ENCODE measurements around the gene FOXF2. TPM values are rescaled to one million over a fixed set of nuclear protein-coding genes. Genes with fewer than 3 reads are reported as not detected.

FOXF2 gene
- total and polyA plus RNA-seq, 2 donors (not counting 1 experiment from before 2014, with no cell fraction given) = not detected

DNA sequence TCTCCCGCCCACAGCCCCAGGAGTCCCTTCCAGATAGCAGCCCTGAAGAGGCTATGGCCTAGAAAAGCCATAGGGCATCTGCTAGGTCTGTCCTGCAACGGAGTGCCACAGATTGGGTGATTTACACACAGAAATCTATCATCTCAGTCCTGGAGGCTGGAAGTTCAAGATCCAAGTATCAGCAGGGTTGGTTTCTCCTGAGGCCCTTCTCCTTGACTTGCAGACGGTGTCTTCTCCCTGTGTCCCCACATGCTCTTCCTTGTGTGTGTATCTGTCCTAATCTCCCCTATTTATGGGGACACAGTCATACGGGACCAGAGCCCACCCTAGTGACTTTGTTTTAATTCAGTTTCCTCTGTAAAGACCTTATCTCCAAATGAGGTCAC, 15.3 kb downstream of the FOXF2 start:
- 97% methylated on average over 3 of the region's 4 CpGs for WGBS (ENCODE audit: insufficient coverage)
- Mint-ChIP-seq H3K4me1 (no peaks in the 10 kb centered on the region), H3K9me3 (ENCODE audit: insufficient read depth) (no peaks in the 10 kb centered on the region), H3K27me3 (peaks cover 19% of the 10 kb centered on the region), H3K27ac (no peak overlapping the region), H3K4me3 (no peak overlapping the region)
- POLR2A ChIA-PET = no interaction called here
- TF ChIP-seq EZH2 (IDR thresholded peaks at IDR 0.05; ENCODE audit: borderline replicate concordance, insufficient read depth, low read depth, low read length, poor library complexity, severe bottlenecking) = no peak
- TF ChIP-seq, protein P1, sequence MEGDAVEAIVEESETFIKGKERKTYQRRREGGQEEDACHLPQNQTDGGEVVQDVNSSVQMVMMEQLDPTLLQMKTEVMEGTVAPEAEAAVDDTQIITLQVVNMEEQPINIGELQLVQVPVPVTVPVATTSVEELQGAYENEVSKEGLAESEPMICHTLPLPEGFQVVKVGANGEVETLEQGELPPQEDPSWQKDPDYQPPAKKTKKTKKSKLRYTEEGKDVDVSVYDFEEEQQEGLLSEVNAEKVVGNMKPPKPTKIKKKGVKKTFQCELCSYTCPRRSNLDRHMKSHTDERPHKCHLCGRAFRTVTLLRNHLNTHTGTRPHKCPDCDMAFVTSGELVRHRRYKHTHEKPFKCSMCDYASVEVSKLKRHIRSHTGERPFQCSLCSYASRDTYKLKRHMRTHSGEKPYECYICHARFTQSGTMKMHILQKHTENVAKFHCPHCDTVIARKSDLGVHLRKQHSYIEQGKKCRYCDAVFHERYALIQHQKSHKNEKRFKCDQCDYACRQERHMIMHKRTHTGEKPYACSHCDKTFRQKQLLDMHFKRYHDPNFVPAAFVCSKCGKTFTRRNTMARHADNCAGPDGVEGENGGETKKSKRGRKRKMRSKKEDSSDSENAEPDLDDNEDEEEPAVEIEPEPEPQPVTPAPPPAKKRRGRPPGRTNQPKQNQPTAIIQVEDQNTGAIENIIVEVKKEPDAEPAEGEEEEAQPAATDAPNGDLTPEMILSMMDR (IDR thresholded peaks at IDR 0.05) = no peak
- intact Hi-C loops (cut with micrococcal nuclease) = no loop called here
- Histone ChIP-seq H3K4me1 (ENCODE audit: control insufficient read depth in 2 of 2, insufficient read depth in 2 of 2, low read length in 2 of 2) (no peaks in the 10 kb centered on the region), H2AFZ (ENCODE audit: insufficient read depth, low read depth, low read length, poor library complexity, severe bottlenecking) (no peak overlapping the region), H3K9me3 (ENCODE audit: control extremely low read depth in 1 of 3, control insufficient read depth in 2 of 3, insufficient read depth in 1 of 3, low read length in 2 of 3) (peaks cover 0 to 3% (median 0%) of the 10 kb centered on the region in 3 donors), H3K79me2 (ENCODE audit: control insufficient read depth, insufficient read depth, low read length) (no peaks in the 10 kb centered on the region), H3K27me3 (replicated peaks in 1 of 4; ENCODE audit: control extremely low read depth in 1 of 4, control insufficient read depth in 3 of 4, insufficient read depth in 4 of 4, low read length in 3 of 4) (peaks cover 0 to 15% (median 3%) of the 10 kb centered on the region in 4 experiments), H3K27ac (ENCODE audit: low read length in 2 of 2) (no peak overlapping the region), H4K20me1 (ENCODE audit: control insufficient read depth, insufficient read depth, low read length, poor library complexity, severe bottlenecking) (no peaks in the 10 kb centered on the region), H3K4me3 (ENCODE audit: control extremely low read depth in 1 of 5, extremely low read depth in 1 of 5, insufficient read depth in 1 of 5, low read depth in 2 of 5, low read length in 4 of 5) (no peak overlapping the region), H3K9ac (ENCODE audit: low read length) (no peak overlapping the region), H3K36me3 (replicated peaks in 1 of 2; ENCODE audit: control extremely low read depth in 1 of 2, control insufficient read depth in 1 of 2, extremely low read depth in 1 of 2, insufficient read depth in 2 of 2, low read length in 1 of 2) (no peaks in the 10 kb centered on the region), H3K4me2 (replicated peaks; ENCODE audit: low read depth, low read length, poor library complexity, severe bottlenecking) (no peak overlapping the region)
- CTCF ChIA-PET = interaction anchor here (2.8 kb wide), 1 partner anchor 8 kb away, joined by 11 read pairs; no protein-coding TSS in a partner anchor
- ATAC-seq (ENCODE audit: low read depth) = no peak
- DNase-seq = no peak

DNA sequence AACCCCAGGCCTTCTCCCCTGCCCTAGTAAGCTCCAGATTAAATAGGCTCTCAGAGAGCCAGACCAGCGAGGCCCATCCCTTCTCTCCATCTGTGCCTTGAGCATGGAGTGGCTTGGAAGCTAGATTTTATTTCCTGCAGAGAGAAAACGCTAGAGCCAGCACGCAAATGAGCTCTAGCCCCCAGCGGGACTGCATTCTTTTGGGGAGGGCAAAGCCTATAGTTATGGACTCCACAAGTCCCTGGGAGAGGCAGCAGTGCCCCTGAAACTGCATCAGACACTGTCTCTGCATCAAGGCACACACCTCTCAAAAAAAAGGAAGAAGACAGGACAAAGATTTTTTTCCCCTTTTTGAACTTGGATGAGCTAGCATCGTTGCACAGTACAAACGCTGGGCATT, 15.8 kb downstream of the FOXF2 start:
- no peak overlapping the region for H3K27ac ChIP-seq (ENCODE audit: low read length in 2 of 2)
- H3K9ac ChIP-seq (ENCODE audit: low read length) = no peak overlapping the region
- H3K36me3 ChIP-seq (replicated peaks in 1 of 2; ENCODE audit: control extremely low read depth in 1 of 2, control insufficient read depth in 1 of 2, extremely low read depth in 1 of 2, insufficient read depth in 2 of 2, low read length in 1 of 2) = no peaks in the 10 kb centered on the region
- DNase-seq = no peak
- no peaks in the 10 kb centered on the region for H3K79me2 ChIP-seq (ENCODE audit: control insufficient read depth, insufficient read depth, low read length)
- 92% methylated on average over 6 of the region's 6 CpGs for WGBS (ENCODE audit: insufficient coverage)
- H3K4me2 ChIP-seq (replicated peaks; ENCODE audit: low read depth, low read length, poor library complexity, severe bottlenecking) = no peak overlapping the region
- no peak overlapping the region for H3K4me3 ChIP-seq (ENCODE audit: control extremely low read depth in 1 of 5, extremely low read depth in 1 of 5, insufficient read depth in 1 of 5, low read depth in 2 of 5, low read length in 4 of 5)
- Mint-ChIP-seq H3K27ac (no peak overlapping the region), H3K9me3 (ENCODE audit: insufficient read depth) (no peaks in the 10 kb centered on the region), H3K4me3 (no peak overlapping the region), H3K27me3 (peaks cover 22% of the 10 kb centered on the region), H3K4me1 (no peaks in the 10 kb centered on the region)
- no peak for ATAC-seq (ENCODE audit: low read depth)
- peaks cover 0 to 20% (median 5%) of the 10 kb centered on the region in 4 experiments for H3K27me3 ChIP-seq (replicated peaks in 1 of 4; ENCODE audit: control extremely low read depth in 1 of 4, control insufficient read depth in 3 of 4, insufficient read depth in 4 of 4, low read length in 3 of 4)
- intact Hi-C loops (cut with micrococcal nuclease) = no loop called here
- no peak for TF ChIP-seq EZH2 (IDR thresholded peaks at IDR 0.05; ENCODE audit: borderline replicate concordance, insufficient read depth, low read depth, low read length, poor library complexity, severe bottlenecking)
- TF ChIP-seq, protein P1 (IDR thresholded peaks at IDR 0.05) = no peak
- POLR2A ChIA-PET = no interaction called here
- CTCF ChIA-PET = interaction anchor here (2.8 kb wide), 1 partner anchor 9 kb away, joined by 11 read pairs; no protein-coding TSS in a partner anchor
- H4K20me1 ChIP-seq (ENCODE audit: control insufficient read depth, insufficient read depth, low read length, poor library complexity, severe bottlenecking) = no peaks in the 10 kb centered on the region
- H3K9me3 ChIP-seq (ENCODE audit: control extremely low read depth in 1 of 3, control insufficient read depth in 2 of 3, insufficient read depth in 1 of 3, low read length in 2 of 3) = peaks cover 0 to 8% (median 0%) of the 10 kb centered on the region in 3 donors
- no peak overlapping the region for H2AFZ ChIP-seq (ENCODE audit: insufficient read depth, low read depth, low read length, poor library complexity, severe bottlenecking)
- no peaks in the 10 kb centered on the region for H3K4me1 ChIP-seq (ENCODE audit: control insufficient read depth in 2 of 2, insufficient read depth in 2 of 2, low read length in 2 of 2)

Data from B cell (primary cell).